ENCODE data around the gene TRPV4. TPM values are rescaled to one million over a fixed set of nuclear protein-coding genes. Genes with fewer than 3 reads are reported as not detected.

Gene TRPV4
- total RNA-seq (2021) = 3.1 and 3.2 TPM in 2 replicates
- Bru-seq, nascent RNA = percentile 41 among the genes with signal in this experiment
- percentile 40 among the genes with signal in this experiment for BruChase-seq, experiment 1, labeled RNA remaining after a 2-hour chase
- BruChase-seq, experiment 2, labeled RNA remaining after a 6-hour chase = percentile 46 among the genes with signal in this experiment
- long read RNA-seq, partial matches to known transcripts = 3 of 7 reads
- long read RNA-seq, other reads (novel, unspliced or antisense) = 1 of 7 reads

DNA sequence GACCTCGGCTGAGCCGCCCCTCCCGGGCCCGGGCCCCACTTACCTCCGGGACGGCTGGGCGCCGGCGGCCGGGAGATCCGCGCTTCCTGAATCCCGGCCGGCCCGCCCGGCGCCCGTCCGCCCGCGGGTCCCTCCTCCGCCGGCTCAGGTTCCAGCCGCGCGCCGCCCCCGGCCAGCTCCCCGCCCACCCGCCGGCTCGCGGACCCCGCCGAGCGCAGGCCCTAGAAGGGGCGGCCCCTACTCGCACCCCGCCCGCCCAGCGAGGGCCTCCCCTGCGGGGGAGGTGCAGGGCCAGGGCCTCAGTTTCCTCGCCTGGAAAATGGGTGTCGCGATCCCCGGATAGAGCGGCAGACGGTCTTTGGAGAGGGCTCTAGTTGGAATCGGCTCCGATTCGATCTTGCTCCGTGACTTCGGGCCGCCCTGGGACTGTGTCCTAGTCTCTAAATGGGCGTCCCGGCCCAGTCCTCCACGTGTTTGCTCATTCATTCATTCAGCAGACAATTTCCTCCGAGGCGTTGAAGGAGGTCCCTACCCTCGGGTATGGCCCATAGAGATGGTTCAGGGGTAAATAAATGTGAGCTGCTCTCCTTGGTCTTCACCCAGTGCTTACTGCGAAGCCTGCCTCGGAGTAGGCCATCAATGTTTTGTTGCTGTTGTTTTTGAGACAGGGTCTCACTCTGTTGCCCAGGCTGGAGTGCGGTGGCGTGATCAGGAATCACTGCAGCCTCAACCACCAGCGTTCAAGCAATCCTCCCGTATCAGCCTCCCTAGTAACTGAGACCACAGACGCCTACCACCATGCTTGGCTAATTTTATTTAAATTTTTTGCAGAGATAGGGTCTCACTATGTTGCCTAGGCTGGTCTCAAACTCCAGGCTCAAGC is at the start of gene TRPV4:
TRPV4 (minus strand) TSS at position 92 of the 883 bp plus-strand sequence. CDS start 18,602 bp downstream, outside the sequence.
- no peaks in the 10 kb centered on the region for H3K9me2 ChIP-seq (ENCODE audit: insufficient read depth)
- BruUV-seq (replicated peaks) = no TSS peak
- CTCF ChIA-PET = no interaction called here
- no peaks in the 10 kb centered on the region for H4K20me1 ChIP-seq (ENCODE audit: insufficient read depth)
- no peaks in the 10 kb centered on the region for H3K79me2 ChIP-seq (ENCODE audit: low read depth)
- H2AFZ ChIP-seq = no peak within 1 kb of the TSS
- POLR2A ChIA-PET (ENCODE audit: unreplicated experiment) = interaction anchor here (0.7 kb wide), 1 partner anchor 165 kb away, joined by 3 read pairs; no protein-coding TSS in a partner anchor
- peaks cover 17% of the 10 kb centered on the region for H3K4me1 ChIP-seq (replicated peaks; ENCODE audit: insufficient read depth)
- no peaks in the 10 kb centered on the region for H3K9me3 ChIP-seq (ENCODE audit: insufficient read depth, low read depth)
- no peak for DNase-seq
- TF ChIP-seq, protein P1, sequence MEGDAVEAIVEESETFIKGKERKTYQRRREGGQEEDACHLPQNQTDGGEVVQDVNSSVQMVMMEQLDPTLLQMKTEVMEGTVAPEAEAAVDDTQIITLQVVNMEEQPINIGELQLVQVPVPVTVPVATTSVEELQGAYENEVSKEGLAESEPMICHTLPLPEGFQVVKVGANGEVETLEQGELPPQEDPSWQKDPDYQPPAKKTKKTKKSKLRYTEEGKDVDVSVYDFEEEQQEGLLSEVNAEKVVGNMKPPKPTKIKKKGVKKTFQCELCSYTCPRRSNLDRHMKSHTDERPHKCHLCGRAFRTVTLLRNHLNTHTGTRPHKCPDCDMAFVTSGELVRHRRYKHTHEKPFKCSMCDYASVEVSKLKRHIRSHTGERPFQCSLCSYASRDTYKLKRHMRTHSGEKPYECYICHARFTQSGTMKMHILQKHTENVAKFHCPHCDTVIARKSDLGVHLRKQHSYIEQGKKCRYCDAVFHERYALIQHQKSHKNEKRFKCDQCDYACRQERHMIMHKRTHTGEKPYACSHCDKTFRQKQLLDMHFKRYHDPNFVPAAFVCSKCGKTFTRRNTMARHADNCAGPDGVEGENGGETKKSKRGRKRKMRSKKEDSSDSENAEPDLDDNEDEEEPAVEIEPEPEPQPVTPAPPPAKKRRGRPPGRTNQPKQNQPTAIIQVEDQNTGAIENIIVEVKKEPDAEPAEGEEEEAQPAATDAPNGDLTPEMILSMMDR (conservative IDR thresholded peaks at IDR 0.05) = no peak
- TF ChIP-seq EZH2 (IDR thresholded peaks at IDR 0.05; ENCODE audit: low read depth) = no peak
- peak within 1 kb of the TSS; percentile 19; the same call in 1 of the 2 replicates for H3K4me2 ChIP-seq
- H3K4me3 ChIP-seq = no peak within 1 kb of the TSS; the same call in 1 of the 2 replicates
- H3K27ac ChIP-seq = no peak within 1 kb of the TSS
- no peaks in the 10 kb centered on the region for H3K36me3 ChIP-seq (ENCODE audit: low read depth)
- intact Hi-C loops (cut with micrococcal nuclease; ENCODE audit: unreplicated experiment) = no loop called here
- no peaks in the 10 kb centered on the region for H3K27me3 ChIP-seq (ENCODE audit: insufficient read depth, low read depth)
- H3F3A ChIP-seq (ENCODE audit: insufficient read depth, low read depth) = peaks cover 16% of the 10 kb centered on the region; the same call in 1 of the 2 replicates

DNA sequence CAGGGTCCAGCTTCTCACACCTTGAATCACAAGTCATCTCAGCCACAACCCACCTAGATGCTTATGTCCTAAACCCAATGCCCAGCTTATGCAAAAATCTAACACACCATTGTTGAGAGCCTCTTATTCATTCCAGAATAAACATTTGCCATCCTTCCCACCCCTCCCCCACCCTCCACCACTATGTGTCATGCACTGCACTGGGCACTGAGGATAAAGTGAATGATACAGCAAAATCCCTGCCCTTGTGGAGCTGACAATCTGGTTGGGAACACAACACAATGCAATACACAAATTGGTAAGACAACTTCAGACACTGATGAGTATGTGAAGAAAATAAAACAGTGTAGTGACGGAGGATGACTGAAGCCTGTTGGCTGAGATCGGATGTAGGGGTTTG is 48.6 kb upstream of the TRPV4 start:
- Histone ChIP-seq H3K27ac (peak overlapping the region; percentile 36), H3K36me3 (ENCODE audit: low read depth) (no peaks in the 10 kb centered on the region), H3K4me3 (no peak overlapping the region), H2AFZ (no peak overlapping the region), H3K4me2 (peak overlapping the region; percentile 89), H3F3A (ENCODE audit: insufficient read depth, low read depth) (peaks cover 30% of the 10 kb centered on the region; the same call in 1 of the 2 replicates), H3K79me2 (ENCODE audit: low read depth) (peaks cover 33% of the 10 kb centered on the region), H3K4me1 (replicated peaks; ENCODE audit: insufficient read depth) (peaks cover 81% of the 10 kb centered on the region), H3K27me3 (ENCODE audit: insufficient read depth, low read depth) (no peaks in the 10 kb centered on the region), H3K9me2 (ENCODE audit: insufficient read depth) (no peaks in the 10 kb centered on the region), H4K20me1 (ENCODE audit: insufficient read depth) (no peaks in the 10 kb centered on the region), H3K9me3 (ENCODE audit: insufficient read depth, low read depth) (no peaks in the 10 kb centered on the region)
- POLR2A ChIA-PET (ENCODE audit: unreplicated experiment) = no interaction called here
- intact Hi-C loops (cut with micrococcal nuclease; ENCODE audit: unreplicated experiment) = no loop called here
- CTCF ChIA-PET = interaction anchor here (0.6 to 1.2 kb wide), 2 partner anchors 28 to 36 kb away, joined by 5 read pairs; no protein-coding TSS in a partner anchor
- BruUV-seq (replicated peaks) = no TSS peak
- TF ChIP-seq, protein P1 (conservative IDR thresholded peaks at IDR 0.05) = no peak
- no peak for TF ChIP-seq EZH2 (IDR thresholded peaks at IDR 0.05; ENCODE audit: low read depth)
- DNase-seq = no peak

DNA sequence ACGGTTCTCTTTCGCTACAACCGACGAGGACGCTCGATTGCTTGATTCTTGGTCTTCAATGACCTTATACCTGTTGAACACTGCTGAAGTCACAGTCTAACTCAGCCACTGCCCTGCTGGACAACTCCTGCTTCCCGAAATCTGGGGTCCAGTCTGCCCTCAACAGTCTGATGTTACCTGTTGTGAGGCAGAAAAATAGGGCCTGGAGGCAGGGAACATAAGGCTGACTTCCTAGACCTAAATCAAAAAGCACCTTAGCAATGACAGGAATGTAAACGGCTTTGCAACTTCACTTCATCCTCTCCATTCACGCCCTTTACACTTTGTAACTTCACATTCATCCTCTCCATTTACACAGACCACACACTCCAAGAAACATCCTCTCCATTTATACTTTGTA is 47.7 kb upstream of the TRPV4 start:
- TF ChIP-seq, protein P1 (conservative IDR thresholded peaks at IDR 0.05) = no peak
- TF ChIP-seq EZH2 (IDR thresholded peaks at IDR 0.05; ENCODE audit: low read depth) = no peak
- intact Hi-C loops (cut with micrococcal nuclease; ENCODE audit: unreplicated experiment) = loop anchor here (1.0 kb wide), 2 partner anchors 28 to 76 kb away; no protein-coding TSS in a partner anchor

More for the DNA sequence above, 47.7 kb upstream of the TRPV4 start:
- Histone ChIP-seq H3K27ac (peak overlapping the region; percentile 56), H2AFZ (peak overlapping the region; percentile 85), H3F3A (ENCODE audit: insufficient read depth, low read depth) (peaks cover 32% of the 10 kb centered on the region), H3K36me3 (ENCODE audit: low read depth) (no peaks in the 10 kb centered on the region), H3K9me2 (ENCODE audit: insufficient read depth) (no peaks in the 10 kb centered on the region), H3K9me3 (ENCODE audit: insufficient read depth, low read depth) (no peaks in the 10 kb centered on the region), H3K4me1 (replicated peaks; ENCODE audit: insufficient read depth) (peaks cover 88% of the 10 kb centered on the region), H3K4me3 (peak overlapping the region; percentile 63; the same call in 1 of the 2 replicates), H3K4me2 (peak overlapping the region; percentile 89), H4K20me1 (ENCODE audit: insufficient read depth) (no peaks in the 10 kb centered on the region), H3K79me2 (ENCODE audit: low read depth) (peaks cover 41% of the 10 kb centered on the region), H3K27me3 (ENCODE audit: insufficient read depth, low read depth) (no peaks in the 10 kb centered on the region)
- ChIA-PET POLR2A (ENCODE audit: unreplicated experiment) (no interaction called here), CTCF (interaction anchor here (0.9 to 1.2 kb wide), 2 partner anchors 28 to 36 kb away, joined by 4 to 5 read pairs; no protein-coding TSS in a partner anchor)
- BruUV-seq (replicated peaks) = TSS peak; percentile 74
- no peak for DNase-seq

Measured in PC-9 (cell line).